CD1c-positive myeloid dendritic cell (primary cell): ENCODE results near the gene GRAMD1B.
A peak's percentile ranks its signal among the peaks of the same experiment; 100 is the strongest.
"Not testable (repeated sequence)": the region's sequence is repeated elsewhere in the genome, so short reads cannot be mapped to it uniquely, and the experiment has no call there.

Experiments
- DNase-seq: peaks from one replicate; pipeline ENCODE4 v3.0.0-alpha.2; 2016; ENCODE audit errors: extremely low spot score

Gene GRAMD1B

DNA sequence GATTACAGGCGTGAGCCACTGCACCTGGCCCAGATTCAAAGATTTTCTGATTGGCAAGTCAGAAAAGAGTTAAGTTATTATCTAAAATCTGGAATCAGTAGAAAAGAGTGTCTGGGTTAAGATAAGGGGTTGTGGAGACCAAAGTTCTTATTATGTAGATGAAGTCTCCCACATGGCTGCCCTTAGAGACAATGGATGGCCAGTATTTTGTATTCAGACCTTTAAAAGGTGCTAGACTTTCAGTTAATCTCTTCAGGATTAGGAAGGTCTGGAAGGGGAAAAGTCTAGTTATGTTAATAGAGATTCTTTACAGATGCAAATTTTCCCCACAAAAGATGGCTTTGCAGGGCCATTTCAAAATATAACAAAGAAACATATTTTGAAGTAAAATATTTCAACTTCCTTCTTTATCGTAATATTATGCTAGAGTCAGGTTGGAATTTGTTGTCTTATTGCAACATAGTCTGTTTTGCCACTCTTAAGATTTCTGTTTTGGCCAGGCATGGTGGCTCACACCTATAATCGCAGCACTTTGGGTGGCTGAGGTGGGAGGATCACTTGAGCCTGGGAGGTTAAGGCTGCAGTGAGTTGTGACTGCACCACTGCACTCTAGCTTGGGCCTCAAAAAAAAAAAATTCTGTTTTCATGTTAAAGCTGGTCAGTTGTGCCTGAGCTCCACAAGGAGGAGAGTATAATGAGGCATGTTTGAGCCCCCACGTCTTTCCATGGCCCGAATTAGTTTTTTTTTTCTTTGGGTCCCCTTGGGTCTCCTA lies 14.0 kb downstream of the GRAMD1B start:
- DNase-seq, result no peak

DNA sequence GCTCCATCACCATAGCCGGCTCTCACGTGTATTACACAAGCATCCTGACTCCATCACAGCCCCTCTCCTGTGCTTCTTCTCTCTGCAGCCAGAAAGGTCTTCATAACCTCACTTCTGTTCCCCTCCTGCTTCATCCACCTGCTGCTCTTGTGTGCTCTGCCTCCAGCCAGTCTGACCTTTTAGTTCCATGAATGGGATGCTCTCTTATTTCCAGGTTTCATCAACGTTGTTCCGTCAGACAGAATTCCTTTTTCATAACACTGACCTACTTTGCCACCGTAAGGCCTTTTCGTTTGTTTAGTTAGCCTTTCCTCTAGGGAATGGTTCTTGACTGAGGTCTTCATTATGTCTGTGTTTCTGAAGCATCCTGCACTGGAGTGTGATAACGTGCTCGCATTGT lies 18.8 kb downstream of the GRAMD1B start:
- no peak for DNase-seq

GRCh38 chr11:123449436-123449835 lies 19.4 kb downstream of the GRAMD1B start:
- no peak for DNase-seq

DNA sequence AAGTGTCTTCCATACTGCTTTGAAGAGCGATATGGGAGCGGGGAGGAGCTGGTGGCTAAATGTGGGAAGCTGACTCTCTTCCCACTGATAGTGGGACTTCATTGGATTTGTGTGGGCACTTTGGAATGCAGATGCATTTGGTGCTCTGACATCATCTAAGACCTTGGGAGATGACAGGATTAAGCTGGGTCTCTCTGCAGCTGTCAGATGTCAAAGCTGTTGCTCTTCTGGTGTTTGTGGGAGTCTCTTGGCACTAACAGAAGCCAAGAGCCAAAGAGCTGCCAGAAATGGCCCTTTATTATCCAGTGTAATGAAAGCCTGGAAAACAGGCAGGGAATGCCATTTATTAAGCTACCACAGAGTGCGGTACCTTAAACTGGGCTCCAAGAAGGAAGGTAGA lies 20.6 kb downstream of the GRAMD1B start:
- DNase-seq, result no peak

DNA sequence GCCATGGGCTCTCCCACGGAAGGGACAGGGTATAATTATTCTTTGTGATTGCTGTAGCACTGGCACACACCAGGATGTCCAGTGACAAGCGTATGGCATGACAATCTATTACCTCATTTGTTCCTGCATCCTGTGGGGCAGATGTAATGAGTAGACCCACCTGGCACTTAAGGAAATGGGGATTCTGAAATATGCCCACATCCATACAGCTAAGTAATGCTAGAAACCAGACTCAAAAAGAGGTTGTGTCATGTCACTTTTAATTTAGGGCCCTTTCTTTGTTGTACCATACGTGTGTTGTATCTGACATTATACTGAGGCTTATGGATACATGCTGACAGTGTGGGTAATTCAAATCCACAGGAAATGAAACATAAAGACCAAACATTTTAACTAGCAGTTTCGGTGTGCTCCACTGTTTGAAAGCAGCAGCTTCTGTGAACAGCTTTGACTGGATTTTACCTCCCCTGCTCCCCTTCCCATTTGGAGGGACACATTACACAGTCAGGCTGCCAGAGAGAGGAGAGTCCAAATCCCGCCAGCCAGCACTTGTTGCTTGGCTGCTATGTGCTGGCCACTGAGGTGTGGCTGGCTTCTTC lies 21.2 kb downstream of the GRAMD1B start:
- DNase-seq, result no peak

GRCh38 chr11:123452794-123453193 lies 22.7 kb downstream of the GRAMD1B start:
- peak; percentile 71 for DNase-seq

GRCh38 chr11:123454060-123454651 lies 24.1 kb downstream of the GRAMD1B start:
- no peak for DNase-seq

GRCh38 chr11:123454796-123455195 lies 24.7 kb downstream of the GRAMD1B start:
- DNase-seq, result no peak

GRCh38 chr11:123456448-123456847 lies 26.4 kb downstream of the GRAMD1B start:
- not testable (repeated sequence) for DNase-seq

DNA sequence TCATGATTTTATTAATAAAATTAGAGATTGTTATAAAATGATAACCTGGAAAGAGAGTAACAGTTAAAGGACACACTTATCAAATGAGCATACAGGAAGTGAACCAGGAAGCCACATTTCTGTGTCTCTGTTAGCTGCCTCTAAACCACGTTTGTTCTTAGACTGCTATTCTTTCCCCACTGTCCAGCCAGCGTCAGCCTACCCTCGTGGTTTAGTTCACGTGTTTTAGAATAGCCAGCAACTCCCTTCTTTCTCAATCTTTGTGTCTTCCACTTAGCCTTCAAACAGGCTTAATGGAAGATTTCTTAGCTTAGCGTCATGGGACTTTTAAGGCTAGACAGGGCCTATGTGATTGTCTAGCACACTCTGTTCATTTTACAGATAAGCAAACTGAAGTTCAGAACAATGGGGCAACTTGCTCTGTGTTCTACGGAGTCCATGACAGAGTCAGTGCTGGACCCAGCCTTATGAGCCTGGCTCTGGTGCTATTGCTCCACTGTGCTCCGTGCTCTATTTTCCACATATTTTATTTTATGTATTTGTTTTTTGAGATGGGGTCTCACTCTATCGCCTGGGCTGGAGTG lies 27.2 kb downstream of the GRAMD1B start:
- peak; percentile 60 for DNase-seq

GRCh38 chr11:123458501-123458900 lies 28.4 kb downstream of the GRAMD1B start:
- no peak for DNase-seq

DNA sequence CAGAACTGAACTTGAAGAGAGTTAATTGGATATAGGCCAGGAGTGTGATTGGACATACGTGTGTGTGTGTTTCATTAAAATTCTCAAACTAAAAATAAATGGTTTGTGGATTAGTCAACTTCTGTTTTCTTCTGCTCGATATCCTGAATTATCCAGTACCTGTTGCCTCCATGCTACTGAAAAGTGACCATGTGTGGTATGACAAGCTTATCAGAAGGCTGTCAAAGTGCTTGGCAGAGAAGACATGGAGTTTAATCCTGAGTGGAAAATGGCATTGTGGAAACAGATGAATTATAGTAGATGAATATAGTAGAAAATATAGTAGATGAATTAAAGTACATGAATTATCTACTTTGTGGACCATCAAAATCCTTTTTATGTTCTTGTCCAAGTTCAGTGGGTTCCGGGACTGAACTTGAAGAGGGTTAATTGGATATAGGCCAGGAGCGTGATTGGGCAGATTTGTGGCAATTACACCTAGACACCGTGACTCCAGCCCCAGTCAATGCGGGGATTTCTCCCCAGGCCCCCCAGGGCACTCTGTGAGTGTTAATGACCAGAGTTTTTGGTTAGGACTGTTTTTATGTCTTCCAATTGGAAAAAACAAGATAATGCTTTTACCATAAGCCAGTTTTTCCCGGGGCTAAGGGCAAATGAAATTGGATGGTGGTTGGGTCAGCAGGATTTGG lies 30.1 kb downstream of the GRAMD1B start:
- no peak for DNase-seq

- DNase-seq, result no peak
Measured at GRCh38 chr11:123461164-123461563, 31.1 kb downstream of the GRAMD1B start.

GRCh38 chr11:123465667-123466066 lies 35.6 kb downstream of the GRAMD1B start:
- peak; percentile 76 for DNase-seq

- DNase-seq, result not testable (repeated sequence)
Measured at GRCh38 chr11:123466172-123466571, 36.1 kb downstream of the GRAMD1B start.

- no peak for DNase-seq
Measured at GRCh38 chr11:123469089-123469488, 39.0 kb downstream of the GRAMD1B start.

DNA sequence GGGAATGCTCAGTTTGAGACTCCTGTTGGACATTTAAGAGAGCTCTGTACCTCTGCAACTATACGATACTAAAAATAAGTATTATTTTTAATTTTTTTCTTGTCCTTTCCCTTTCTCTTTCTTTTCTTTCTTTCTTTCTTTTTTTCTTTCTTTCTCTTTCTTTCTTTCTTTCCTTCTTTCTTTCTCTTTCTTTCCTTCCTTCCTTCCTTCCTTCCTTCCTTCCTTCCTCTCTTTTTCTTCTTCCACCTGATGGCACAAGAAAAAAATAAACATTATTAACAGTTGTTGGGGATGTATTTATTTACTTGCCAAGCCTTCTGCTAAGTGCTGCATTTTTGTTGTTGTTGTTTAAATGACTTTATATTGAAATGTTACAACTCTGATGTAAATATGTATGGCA lies 39.5 kb downstream of the GRAMD1B start:
- DNase-seq, result no peak

DNA sequence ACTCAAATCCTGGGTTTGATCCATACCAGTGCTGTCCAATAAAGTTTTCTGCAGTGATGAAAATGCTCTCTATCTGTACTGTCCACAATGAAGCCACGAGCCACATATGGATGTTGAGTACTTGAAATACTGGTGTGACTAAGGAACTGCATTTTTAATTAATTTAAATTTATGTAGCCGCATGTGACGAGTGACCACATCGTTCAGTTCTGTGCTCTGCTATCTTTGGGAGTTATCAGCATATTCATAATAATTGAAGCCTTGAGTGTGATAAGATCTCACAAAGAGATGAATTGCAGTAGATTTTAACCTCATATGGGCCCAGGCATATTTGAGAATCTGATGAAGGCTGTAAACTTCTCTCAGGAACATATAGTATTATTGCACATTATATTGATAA lies 40.8 kb downstream of the GRAMD1B start:
- no peak for DNase-seq

- DNase-seq, result no peak
Measured at GRCh38 chr11:123472236-123472935, 42.3 kb downstream of the GRAMD1B start.

GRCh38 chr11:123473941-123474677 lies 44.0 kb downstream of the GRAMD1B start:
- peak; percentile 33 for DNase-seq

DNA sequence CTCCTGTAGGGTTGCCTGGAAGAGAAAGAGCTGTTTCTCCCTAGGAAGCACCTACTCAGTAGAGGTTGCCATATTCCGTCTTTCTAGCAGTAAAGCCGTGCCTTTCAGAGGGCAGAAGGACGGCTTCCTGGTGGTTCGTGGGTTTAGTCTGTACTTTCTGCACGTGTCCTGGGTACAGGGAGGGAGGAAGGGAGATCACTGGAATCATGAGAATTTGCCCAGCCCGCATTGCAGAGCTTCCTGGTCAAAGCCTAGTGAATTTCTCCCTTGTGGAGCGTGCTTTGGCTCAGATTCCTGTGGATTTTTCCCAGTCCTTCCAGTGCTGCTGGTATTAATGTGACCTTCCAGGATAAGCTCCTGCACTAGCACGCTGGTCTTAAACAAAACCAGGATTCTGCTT lies 44.9 kb downstream of the GRAMD1B start:
- DNase-seq, result no peak
